ENCODE measurements around the gene FHL2.

DNA sequence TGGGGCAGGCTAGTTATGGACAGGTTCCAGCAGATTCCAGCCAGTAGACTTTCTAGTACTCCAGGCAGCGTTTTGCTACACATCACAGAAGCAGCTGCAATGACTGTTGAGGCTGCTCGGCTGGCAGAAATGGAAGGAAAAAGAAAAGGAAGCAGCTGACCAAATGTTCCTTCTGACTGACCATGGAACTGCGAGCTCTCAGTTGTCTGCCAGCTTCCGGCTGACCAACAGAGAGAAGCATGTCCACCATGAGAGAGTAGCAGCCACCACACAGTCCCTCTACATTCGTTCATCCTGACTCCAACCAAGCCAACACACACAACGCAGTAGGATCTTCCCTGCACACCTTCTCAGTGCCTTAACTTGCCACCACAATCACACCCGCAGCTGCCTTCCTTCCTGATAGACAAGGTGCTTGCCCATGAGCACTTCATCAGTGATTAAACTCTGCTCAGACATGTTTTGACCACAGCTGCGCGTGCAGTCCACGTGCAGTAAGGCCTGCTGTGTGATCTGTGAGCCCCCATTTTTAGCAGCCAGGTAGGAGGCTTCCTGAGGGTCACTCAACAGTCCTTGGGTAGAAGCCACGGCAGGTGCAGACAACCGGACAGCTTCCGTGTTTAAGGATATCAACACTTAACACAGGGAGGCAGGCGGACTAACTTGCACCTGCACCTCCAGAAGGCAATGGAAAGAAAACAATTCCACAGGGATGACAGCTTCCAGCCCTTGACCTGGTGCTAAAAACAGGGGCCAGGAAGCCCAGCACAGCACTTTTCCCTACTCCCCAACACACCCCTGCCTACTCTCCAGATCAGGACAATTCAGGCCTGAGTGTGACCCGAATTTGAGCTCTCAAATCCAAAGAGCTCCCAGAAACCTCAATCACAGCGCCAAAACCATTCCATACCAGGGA is 70.3 kb downstream of the FHL2 start:
- peak in 1 of 2 donors; percentile 30 for TF ChIP-seq POLR2A (IDR thresholded peaks at IDR 0.05)
- TF ChIP-seq, protein P1, sequence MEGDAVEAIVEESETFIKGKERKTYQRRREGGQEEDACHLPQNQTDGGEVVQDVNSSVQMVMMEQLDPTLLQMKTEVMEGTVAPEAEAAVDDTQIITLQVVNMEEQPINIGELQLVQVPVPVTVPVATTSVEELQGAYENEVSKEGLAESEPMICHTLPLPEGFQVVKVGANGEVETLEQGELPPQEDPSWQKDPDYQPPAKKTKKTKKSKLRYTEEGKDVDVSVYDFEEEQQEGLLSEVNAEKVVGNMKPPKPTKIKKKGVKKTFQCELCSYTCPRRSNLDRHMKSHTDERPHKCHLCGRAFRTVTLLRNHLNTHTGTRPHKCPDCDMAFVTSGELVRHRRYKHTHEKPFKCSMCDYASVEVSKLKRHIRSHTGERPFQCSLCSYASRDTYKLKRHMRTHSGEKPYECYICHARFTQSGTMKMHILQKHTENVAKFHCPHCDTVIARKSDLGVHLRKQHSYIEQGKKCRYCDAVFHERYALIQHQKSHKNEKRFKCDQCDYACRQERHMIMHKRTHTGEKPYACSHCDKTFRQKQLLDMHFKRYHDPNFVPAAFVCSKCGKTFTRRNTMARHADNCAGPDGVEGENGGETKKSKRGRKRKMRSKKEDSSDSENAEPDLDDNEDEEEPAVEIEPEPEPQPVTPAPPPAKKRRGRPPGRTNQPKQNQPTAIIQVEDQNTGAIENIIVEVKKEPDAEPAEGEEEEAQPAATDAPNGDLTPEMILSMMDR (IDR thresholded peaks at IDR 0.05): no peak

Measured in adrenal gland (tissue), 5 donors.